Ovary (tissue), 9 donors: ENCODE results near the gene AGAP2. TPM values are rescaled to one million over a fixed set of nuclear protein-coding genes. Genes with fewer than 3 reads are reported as not detected.

Source experiments
- DNase-seq, 5 donors: peaks; one replicate each; pipeline ENCODE4 v3.0.0-alpha.2; 2019 to 2020
- H3K27ac ChIP-seq, 2 donors: fragments of 200-600 bp; one replicate each; pipeline versions ENCODE4 v1.5.1 to v1.8.0; 2019 to 2022
- H3K27me3 ChIP-seq: fragments of 200-600 bp; one replicate; pipeline ENCODE4 v1.8.0; 2022
- H3K36me3 ChIP-seq: fragments of 200-600 bp; sonication (generic); one replicate; pipeline ENCODE4 v1.5.1; 2019
- H3K4me1 ChIP-seq: one replicate; pipeline ENCODE4 v1.8.1; 2013; ENCODE audit warnings: mild to moderate bottlenecking, moderate library complexity; ENCODE audit not compliant: insufficient read depth
- H3K4me3 ChIP-seq: fragments of 200-600 bp; sonication (generic); one replicate; pipeline ENCODE4 v1.5.1; 2017
- H3K9me3 ChIP-seq, 2 donors: fragments of 200-600 bp in 1 of 2; sonication (generic) in 1 of 2; one replicate each; pipeline versions ENCODE4 v1.5.1 to v1.8.1; 2013 to 2019; ENCODE audit warnings: mild to moderate bottlenecking in 1 of 2, moderate library complexity in 1 of 2
- CTCF ChIP-seq, 3 donors: fragments of 450-650 bp in 2 of 3; fragments of 200-600 bp in 1 of 3; IDR thresholded peaks; one replicate each; pipeline versions ENCODE4 v1.5.1 to v1.8.0; 2016 to 2022; ENCODE audit warnings: antibody characterized with exemption in 3 of 3, mild to moderate bottlenecking in 1 of 3
- EP300 ChIP-seq: sonication (generic); formaldehyde crosslinking; IDR thresholded peaks from one replicate; pipeline ENCODE4 v1.6.1; 2017; ENCODE audit warnings: antibody characterized with exemption
- POLR2A ChIP-seq: fragments of 450-650 bp; IDR thresholded peaks from one replicate; pipeline ENCODE4 v1.6.1; 2017; ENCODE audit warnings: antibody characterized with exemption, mild to moderate bottlenecking, moderate library complexity
- WGBS, 3 donors: extraction: QIAGEN DNeasy Blood & Tissue Kit in 1 of 3; methylation state at CpG; one replicate each; pipeline versions ENCODE4 v1.1.5 to v1.1.7; 2013 to 2017; 5-methylcytosine and 5-hydroxymethylcytosine counted together
- intact Hi-C, 4 donors: fragments of 100-400 bp; cut with DNase I; formaldehyde crosslinking; loops; one replicate each; pipeline versions ENCODE4 v1.11.0 to v1.15.1; 2022 to 2023
- polyA plus RNA-seq, 2 donors: library from polyadenylated mRNA; stranded (reverse); fragments of 200-250 nt in 1 of 2; fragments of 350-450 nt in 1 of 2; fragmentation: Illumina TruSeq in 1 of 2; extraction: RNeasy Lipid Tissue Mini Kit (QIAGEN cat#74804) in 1 of 2; gene quantifications; one replicate each; pipeline ENCODE4 v1.2.3, GENCODE V29; 2013 to 2014
- total RNA-seq, 7 donors: library from RNA; depleted of rRNA in 2 of 7; stranded (reverse); fragments of >200 nt in 2 of 7; fragmentation: NEBNext Ultra II Directional in 3 of 7; extraction: Animal tissue kit (Norgen Biotek cat#: 25700) in 3 of 7; gene quantifications; one replicate each; pipeline versions ENCODE4 v1.1.0 to v1.2.4, GENCODE V29; 2016 to 2023
- donor health status: DM: no; HTN: no; CAD: no; lungs with moderate emphysema.
- donor health status: DM: no; HTN: no; CAD: no.
- donor health status: Bipolar disorder and iron deficiency.
- donor health status: DM: yes; HTN: yes; CAD: no.
- donor health status: DM: no; HTN: no; CAD: no.
- donor health status: DM: yes; HTN: yes; CAD: no.

Gene AGAP2
- total and polyA plus RNA-seq, 9 donors: 0.33 to 1.3 (median 0.60) TPM

DNA sequence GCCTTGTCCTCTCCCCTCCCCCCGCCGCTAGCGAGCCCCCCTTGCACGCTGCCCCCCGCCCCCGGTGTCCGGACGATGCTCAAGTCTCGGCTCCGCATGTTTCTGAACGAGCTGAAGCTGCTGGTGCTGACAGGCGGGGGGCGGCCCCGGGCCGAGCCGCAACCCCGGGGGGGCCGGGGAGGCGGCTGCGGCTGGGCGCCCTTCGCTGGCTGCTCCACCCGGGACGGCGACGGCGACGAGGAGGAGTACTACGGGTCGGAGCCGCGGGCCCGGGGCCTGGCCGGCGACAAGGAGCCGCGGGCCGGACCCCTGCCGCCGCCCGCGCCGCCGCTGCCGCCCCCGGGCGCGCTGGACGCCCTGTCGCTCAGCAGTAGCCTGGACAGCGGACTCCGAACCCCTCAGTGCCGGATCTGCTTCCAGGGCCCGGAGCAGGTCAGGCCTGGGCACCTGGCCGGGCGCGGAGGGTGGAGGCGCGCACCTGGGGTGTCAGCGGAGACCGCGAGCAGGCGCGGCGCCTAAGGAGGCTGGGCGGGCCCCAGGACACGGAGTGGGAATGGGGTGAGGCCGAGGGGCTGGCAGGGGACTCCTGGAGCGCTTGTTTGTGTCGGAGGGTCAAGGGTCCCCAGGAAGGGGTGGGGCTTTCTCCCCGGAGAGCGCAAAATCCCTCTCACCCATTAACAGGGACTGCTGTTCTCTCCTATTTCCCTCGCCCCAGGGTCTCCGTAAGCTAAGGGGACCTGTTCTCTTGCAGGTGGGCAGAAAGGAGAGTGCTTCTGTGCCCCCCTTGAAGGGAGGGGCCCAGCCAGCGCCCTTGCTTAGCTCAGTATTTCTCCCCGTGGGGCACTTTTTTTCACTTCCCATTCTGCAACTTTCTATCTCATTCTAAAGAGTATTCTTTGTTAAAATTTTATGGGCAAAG, 17.2 kb upstream of the AGAP2 start:
- 2 to 4% (median 3%) methylated on average over 29 to 76 of the region's 76 CpGs for WGBS, 3 donors
- peak overlapping the region in 1 of 2 donors; percentile 9 for H3K27ac ChIP-seq
- H3K4me1 ChIP-seq: peaks cover 9% of the 10 kb centered on the region

GRCh38 chr12:57755194-57755453, 16.6 kb upstream of the AGAP2 start:
- Histone ChIP-seq H3K27me3 (no peaks in the 10 kb centered on the region), H3K4me1 (peaks cover 9% of the 10 kb centered on the region), H3K9me3 (peaks cover 0 to 10% of the 10 kb centered on the region in 2 donors), H3K36me3 (no peaks in the 10 kb centered on the region), H3K4me3 (peak overlapping the region; percentile 69), H3K27ac (peak overlapping the region in 1 of 2 donors; percentile 9)
- DNase-seq: peak in 2 of 5 donors; percentile 52 to 60
- 0 to 1% methylated on average over 10 to 34 of the region's 34 CpGs; no CpG with 5 or more reads in 1 of the 3 donors for WGBS, 3 donors
- TF ChIP-seq CTCF (IDR thresholded peaks at IDR 0.05) (no peak), EP300 (no peak), POLR2A (no peak)
- intact Hi-C loops: no loop called here

More for the DNA sequence above, 17.2 kb upstream of the AGAP2 start:
- peak overlapping the region; percentile 69 for H3K4me3 ChIP-seq
- DNase-seq: peak in 3 of 5 donors; percentile 55 to 59 (median 55)
- H3K9me3 ChIP-seq: peaks cover 0 to 10% of the 10 kb centered on the region in 2 donors
- H3K27me3 ChIP-seq: no peaks in the 10 kb centered on the region
- intact Hi-C loops: no loop called here
- no peaks in the 10 kb centered on the region for H3K36me3 ChIP-seq
- TF ChIP-seq CTCF (IDR thresholded peaks at IDR 0.05): no peak
- TF ChIP-seq POLR2A: no peak

- H3K4me3 ChIP-seq: peak within 1 kb of the TSS; percentile 69
- 1 to 4% (median 2%) methylated on average over 18 to 38 of the region's 41 CpGs for WGBS, 3 donors
Measured at GRCh38 chr12:57754411-57755193, 16.1 kb upstream of the AGAP2 start, which contains the start of gene MARCHF9. TSS of gene MARCHF9 (plus strand) at chr12:57755103. CDS start at chr12:57755529, 426 bp downstream.

GRCh38 chr12:57753756-57754337, 15.3 kb upstream of the AGAP2 start:
- Histone ChIP-seq H3K27ac (no peak overlapping the region), H3K36me3 (no peaks in the 10 kb centered on the region), H3K27me3 (no peaks in the 10 kb centered on the region), H3K4me1 (peaks cover 9% of the 10 kb centered on the region), H3K9me3 (peaks cover 0 to 10% of the 10 kb centered on the region in 2 donors), H3K4me3 (no peak overlapping the region)
- 12 to 23% (median 17%) methylated on average over 1 of the region's 1 CpG for WGBS, 3 donors
- TF ChIP-seq EP300 (no peak), POLR2A (no peak), CTCF (IDR thresholded peaks at IDR 0.05) (no peak)
- intact Hi-C loops: no loop called here
- DNase-seq: no peak

More at GRCh38 chr12:57754411-57755193, 16.1 kb upstream of the AGAP2 start, which contains the start of gene MARCHF9:
- Histone ChIP-seq H3K4me1 (peaks cover 9% of the 10 kb centered on the region), H3K27ac (peak within 1 kb of the TSS in 1 of 2 donors; percentile 9), H3K27me3 (no peaks in the 10 kb centered on the region), H3K9me3 (peaks cover 0 to 10% of the 10 kb centered on the region in 2 donors), H3K36me3 (no peaks in the 10 kb centered on the region)
- TF ChIP-seq EP300: no peak
- intact Hi-C loops: no loop called here
- DNase-seq: peak in 4 of 5 donors; percentile 54 to 64 (median 60)
